Measurements from ENCODE around the gene MAMDC4.
"Not testable (repeated sequence)": the region's sequence is repeated elsewhere in the genome, so short reads cannot be mapped to it uniquely, and the experiment has no call there.

MAMDC4 gene

GRCh38 chr9:136851941-136852663, at the start of gene MAMDC4:
Gene MAMDC4, plus strand, starts transcription at chr9:136852346. Its CDS starts 71 bp downstream, at chr9:136852417.
- no peak for DNase-seq

DNA sequence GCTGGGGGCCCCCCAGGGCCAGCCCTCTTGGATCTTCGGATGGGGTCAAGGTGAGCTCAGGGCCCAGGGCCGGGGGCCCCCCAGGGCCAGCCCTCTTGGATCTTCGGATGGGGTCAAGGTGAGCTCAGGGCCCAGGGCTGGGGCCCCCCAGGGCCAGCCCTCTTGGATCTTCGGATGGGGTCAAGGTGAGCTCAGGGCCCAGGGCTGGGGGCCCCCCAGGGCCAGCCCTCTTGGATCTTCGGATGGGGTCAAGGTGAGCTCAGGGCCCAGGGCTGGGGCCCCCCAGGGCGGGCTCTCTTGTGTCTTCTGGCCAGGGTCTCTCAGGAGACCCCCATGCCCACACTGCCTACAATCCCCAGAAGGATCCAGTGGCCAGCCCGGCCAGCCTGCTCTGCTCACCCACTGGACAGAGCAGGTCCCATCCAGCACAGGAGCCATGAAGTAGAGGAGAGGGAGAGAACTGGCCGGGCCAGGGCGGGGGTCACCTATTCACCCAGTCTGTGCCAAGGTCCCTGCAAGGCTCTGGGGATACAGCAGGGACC, 49.1 kb upstream of the MAMDC4 start:
- not testable (repeated sequence) for DNase-seq

DNA sequence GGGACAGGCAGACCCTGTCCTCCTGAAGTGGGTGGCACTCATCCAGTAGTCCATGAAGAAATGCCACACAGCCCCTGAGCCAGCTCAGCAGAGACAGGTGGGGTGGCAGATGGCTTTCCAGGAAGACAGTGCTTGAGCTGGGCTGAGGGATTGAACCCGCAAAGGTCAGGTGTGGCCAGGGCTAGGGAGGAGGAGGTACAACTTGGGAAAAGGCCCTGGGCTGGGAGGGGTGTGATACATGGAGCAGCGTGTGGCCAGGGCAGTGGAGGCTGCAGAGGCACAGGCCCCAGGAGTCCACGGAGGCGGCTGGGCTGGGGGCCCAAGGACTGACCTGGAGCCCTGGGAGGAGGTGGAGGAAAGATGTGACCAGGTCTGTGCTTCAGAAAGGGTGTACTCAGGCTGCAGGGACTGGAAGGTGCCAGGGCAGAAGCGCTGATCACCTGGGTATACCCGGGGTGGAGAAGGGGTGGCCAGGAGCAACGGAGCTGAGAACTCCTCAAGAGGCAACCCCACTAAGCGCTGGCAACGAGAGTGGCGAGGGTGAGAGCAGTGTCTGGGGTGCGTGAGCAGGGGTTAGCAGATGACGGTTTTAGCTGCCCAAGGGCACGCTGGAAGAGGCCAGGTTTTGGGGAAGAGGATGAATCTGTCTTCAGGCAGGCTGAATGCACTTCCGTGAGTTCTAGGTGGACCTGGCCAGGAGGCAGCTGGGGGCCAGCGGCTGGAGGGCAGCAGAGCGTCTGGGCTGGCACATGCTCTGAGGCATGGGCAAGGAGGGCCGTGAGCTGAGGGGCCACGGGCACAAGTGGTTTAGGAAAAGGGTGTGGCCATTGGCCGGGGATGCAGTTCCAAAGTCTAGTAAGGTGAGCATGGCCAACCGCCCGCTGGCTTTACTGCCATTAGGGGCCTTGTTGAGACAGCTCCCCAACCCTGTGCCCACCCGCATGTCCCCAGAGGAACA, 48.3 kb upstream of the MAMDC4 start:
- DNase-seq: no peak

- no peak for DNase-seq
Observed at GRCh38 chr9:136804509-136805206, 47.5 kb upstream of the MAMDC4 start.

GRCh38 chr9:136805207-136805740, 46.9 kb upstream of the MAMDC4 start:
- no peak for DNase-seq

DNA sequence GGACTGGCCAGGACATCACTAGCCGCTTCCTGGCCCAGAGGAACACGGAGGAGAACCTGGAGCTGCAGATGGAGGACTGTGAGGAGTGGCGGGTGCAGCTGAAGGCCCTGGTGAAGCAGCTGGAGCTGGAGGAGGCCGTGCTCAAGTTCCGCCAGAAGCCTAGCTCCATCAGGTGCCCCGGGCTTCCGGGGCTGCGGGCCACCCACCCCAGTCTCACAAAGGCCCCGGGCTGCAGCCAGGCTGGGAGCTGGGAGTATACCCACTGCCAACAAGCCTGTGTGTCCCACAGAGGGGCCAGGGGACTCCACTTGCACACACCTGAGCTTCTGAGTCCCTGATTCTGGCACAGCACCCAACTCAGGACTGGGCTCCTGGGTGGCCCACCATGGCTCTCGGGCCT, 46.1 kb upstream of the MAMDC4 start:
- no peak for DNase-seq

DNA sequence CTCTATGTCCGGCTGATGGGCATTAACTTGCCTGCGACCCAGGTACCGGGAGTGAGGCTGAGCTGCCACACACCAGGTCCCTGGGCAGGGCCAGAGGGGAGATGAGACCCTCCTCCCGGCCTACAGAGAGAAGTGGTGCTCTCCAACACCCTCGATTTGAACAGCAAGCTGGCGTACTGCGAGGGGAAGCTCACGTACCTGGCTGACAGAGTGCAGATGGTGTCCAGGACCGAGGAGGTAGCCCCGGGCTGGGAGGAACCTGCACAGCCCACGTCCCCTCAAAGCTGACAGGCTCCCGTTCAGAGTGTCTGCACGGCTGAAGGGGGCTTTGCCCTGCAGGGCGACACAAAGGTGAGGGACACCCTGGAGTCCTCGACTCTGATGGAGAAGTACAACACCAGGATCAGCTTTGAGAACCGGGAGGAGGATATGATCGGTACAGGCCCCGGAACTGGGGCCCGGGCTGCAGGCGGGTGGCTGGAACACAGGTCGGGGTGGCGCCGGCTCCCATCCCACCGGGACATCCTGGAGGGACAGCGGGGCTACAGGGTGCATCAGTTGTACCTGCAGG, 45.4 kb upstream of the MAMDC4 start:
- no peak for DNase-seq

- peak; percentile 78 for DNase-seq
Observed at GRCh38 chr9:136807281-136808074, 44.7 kb upstream of the MAMDC4 start, which contains the start of gene RABL6. Gene RABL6, plus strand, starts transcription at chr9:136807948. Its CDS starts 249 bp downstream, at chr9:136808197.

- DNase-seq: peak; percentile 51
Observed at GRCh38 chr9:136808075-136808805, 43.9 kb upstream of the MAMDC4 start.

DNA sequence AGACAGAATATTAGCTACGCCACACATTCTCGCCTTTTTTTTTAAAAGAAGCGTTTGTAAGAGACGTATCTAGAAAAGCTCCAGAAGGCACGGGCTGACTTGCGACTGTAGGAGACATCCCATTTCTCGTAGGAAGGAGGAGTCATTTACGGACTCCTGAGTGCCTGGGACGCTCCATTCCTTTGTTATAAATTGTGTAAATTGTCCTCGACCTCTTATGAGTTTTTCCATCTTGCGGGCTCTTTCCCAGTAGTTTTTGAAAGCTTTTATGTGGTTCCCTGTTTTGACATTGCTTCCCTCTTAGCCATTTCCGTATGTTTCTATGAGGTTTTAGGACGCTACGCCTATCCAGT, 43.4 kb upstream of the MAMDC4 start:
- DNase-seq: no peak

GRCh38 chr9:136814725-136815421, 37.3 kb upstream of the MAMDC4 start:
- DNase-seq: no peak

DNA sequence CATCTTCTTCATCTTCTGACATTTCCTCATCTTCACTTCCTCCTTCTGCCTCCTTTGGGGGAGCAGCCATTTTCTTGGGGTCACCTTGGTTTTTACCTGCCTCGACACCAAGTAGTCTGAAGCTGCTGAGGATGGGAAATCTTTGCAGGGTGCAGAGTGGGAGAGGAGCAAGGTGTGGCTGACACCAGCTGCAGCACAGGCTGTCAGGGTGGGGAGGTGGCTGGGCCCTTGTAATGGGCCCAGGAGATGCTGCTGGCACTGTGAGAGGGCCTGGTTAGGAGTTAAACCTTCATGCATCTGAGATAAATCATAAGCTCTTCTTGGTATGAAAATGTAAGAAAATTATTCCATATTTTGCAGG, 36.7 kb upstream of the MAMDC4 start:
- no peak for DNase-seq

GRCh38 chr9:136820971-136821825, 30.9 kb upstream of the MAMDC4 start:
- no peak for DNase-seq

DNA sequence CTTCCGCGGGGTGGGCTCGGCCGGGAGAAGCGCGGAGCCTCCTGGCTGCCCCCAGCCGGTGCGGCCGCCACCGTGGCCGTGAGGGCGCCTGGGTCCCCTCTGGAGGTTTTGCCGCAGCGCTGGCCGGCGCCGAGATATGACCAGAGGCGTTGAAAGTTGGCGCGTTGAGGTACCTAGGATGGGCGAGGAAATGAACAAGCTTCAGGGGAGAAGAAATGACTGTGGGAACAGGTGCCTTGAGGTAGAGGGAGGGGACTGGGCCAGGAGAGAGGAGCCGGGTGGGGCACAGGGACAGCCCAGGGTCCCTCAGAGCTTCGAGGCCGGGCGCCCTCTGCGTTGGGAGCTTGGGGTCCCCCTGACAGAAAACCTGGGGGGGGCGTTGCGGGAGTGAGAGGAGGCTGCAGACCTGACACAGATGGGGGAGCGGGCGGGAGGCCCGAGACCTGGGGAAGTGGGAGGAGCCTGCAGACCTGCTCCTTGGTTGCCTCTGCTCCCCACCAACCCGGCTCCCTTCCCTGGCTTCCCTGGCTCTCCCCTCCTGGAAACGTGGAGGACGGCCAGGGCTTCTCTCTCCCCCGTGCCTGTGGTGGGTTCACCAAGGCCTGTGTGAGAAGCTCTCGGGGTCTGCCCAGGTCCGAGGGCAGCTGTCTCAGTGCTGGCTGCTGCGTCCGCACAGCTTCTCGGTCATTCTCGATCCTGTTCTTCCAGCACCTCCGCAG, 30.2 kb upstream of the MAMDC4 start:
- DNase-seq: no peak

DNA sequence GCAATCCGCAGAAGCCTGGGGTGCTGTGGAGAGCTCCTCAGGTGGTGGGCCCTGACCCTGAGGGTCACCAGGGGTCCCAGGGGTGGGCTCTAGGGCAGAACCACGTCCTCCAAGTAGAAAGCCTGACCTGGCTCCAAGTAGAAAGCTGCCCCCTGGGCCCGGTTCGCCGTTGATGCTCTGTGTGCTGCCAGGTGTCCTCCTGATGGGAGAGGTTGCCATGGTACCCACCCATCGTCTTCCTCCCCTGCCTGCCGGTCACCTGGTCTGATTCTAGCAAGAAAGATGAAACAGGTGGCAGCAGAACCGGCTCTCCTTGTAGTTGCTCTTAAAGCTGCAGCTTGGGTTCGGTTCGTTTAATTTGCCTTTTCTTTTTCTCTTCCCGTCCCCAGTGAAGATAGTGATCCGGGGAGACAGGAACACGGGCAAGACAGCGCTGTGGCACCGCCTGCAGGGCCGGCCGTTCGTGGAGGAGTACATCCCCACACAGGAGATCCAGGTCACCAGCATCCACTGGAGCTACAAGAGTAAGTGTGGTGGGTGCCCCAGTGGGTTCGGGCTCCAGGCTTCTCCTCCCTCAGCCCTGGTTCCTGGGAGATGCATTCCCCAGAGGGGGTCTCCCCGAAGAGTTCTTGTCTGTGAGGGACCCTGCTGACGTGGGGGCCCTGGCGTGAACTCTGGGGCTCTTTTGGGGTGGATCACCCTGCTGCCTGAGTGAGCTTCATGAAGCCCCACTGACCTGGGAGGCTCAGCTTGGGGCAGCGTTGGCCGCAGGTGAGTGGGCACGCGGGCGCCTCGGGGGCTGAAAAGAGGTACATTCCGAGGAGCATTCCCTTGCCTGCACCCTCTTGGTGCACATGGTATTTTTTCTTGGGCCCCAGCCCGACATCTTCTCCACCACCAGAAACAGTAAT, 28.8 kb upstream of the MAMDC4 start:
- no peak for DNase-seq

- no peak for DNase-seq
Observed at GRCh38 chr9:136824496-136825225, 27.5 kb upstream of the MAMDC4 start.
